ENCODE results near the gene TAS2R8.

GRCh38 chr12:10855807-10856206, 48.7 kb upstream of the TAS2R8 start:
- TF ChIP-seq CTCF (conservative IDR thresholded peaks at IDR 0.05) (no peak), EZH2 (IDR thresholded peaks at IDR 0.05; ENCODE audit: low read depth) (no peak)
